ENCODE data around the gene DSG4.

The DSG4 gene

GRCh38 chr18:31409276-31409675 is 32.7 kb downstream of the DSG4 start:
- DNase-seq, result no peak

- no peak for DNase-seq
Observed at GRCh38 chr18:31410716-31411483, 34.3 kb downstream of the DSG4 start.

DNA sequence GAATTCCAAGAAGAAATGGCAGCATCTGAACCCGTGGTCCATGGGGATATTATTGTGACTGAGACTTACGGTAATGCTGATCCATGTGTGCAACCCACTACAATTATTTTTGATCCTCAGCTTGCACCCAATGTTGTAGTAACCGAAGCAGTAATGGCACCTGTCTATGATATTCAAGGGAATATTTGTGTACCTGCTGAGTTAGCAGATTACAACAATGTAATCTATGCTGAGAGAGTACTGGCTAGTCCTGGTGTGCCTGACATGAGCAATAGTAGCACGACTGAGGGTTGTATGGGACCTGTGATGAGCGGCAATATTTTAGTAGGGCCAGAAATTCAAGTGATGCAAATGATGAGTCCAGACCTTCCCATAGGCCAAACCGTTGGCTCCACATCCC is 36.6 kb downstream of the DSG4 start:
- DNase-seq, result no peak

- DNase-seq, result no peak
Observed at GRCh38 chr18:31417850-31418249, 41.3 kb downstream of the DSG4 start.

DNA sequence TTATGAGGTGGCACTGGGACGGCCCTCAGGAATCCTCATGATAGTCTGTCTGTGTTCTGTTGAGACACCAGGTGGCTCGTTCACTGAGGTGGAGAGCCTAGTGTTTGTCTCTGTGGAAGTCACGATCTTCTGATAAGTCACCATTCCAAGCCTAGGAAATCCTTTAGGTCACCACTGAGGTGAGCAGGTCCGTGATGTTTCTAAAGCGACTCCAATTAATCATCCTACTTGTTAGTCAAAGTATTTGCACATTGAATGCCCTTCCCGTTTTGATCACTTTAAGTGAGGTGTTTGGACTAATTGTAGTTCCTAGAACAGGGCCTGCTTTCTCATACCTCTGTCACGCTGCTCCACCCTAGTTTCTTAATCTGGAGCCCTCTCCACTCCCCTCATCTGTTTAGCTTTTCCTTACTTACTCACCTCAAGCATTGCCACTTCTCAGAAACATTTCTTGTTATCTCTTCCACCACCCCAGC is 42.9 kb downstream of the DSG4 start:
- DNase-seq, result no peak

- no peak for DNase-seq
Observed at GRCh38 chr18:31420032-31420431, 43.5 kb downstream of the DSG4 start.

GRCh38 chr18:31420524-31420923 is 43.9 kb downstream of the DSG4 start:
- no peak for DNase-seq

GRCh38 chr18:31424383-31424988 is 47.9 kb downstream of the DSG4 start:
- DNase-seq, result no peak

- no peak for DNase-seq
Observed at GRCh38 chr18:31426021-31426420, 49.4 kb downstream of the DSG4 start.

- DNase-seq, result no peak
Observed at GRCh38 chr18:31426871-31427406, 50.4 kb downstream of the DSG4 start.

DNA sequence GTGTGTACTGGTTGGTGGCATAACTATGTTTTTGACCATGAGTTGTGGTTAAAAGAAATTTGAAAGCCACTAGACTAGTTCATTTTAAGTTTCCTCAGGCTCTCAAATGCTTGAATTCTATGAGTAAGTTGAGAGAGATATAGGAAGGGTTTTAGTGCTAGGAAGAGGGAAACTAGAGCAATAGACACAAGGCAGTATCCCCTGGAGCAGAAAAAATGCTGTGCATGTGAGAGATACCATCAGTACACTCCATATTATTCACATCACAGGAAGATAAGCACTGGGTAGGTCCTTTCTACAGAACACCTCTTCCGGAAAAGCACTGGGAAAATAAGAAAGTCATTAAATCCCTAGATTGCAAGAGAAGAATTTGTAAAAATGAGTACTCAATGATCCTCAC is 51.6 kb downstream of the DSG4 start:
- no peak for DNase-seq

- no peak for DNase-seq
Observed at GRCh38 chr18:31429623-31430022, 53.0 kb downstream of the DSG4 start.

- no peak for DNase-seq
Observed at GRCh38 chr18:31430072-31430471, 53.5 kb downstream of the DSG4 start.

- DNase-seq, result no peak
Observed at GRCh38 chr18:31430554-31430953, 54.0 kb downstream of the DSG4 start.

GRCh38 chr18:31432316-31432715 is 55.7 kb downstream of the DSG4 start:
- no peak for DNase-seq

GRCh38 chr18:31436825-31437224 is 60.2 kb downstream of the DSG4 start:
- no peak for DNase-seq

DNA sequence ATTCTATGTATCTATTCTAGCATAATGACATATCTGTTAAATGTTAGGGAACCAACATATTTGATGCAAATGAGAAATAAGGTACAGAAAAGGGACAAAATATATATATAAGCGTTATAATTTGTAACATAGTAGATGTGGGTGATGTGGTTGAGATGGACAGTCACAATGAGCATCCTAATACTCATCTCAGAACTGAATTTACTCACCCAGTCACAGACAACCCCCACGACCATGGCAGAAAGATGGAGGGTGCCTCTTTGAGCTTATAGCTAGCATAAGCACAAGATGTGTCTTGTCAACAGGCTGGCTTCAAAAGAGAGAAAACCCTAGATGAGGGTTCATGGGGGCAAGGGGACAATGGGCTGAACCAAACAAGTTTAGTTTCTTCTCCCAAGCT is 61.8 kb downstream of the DSG4 start:
- DNase-seq, result no peak

DNA sequence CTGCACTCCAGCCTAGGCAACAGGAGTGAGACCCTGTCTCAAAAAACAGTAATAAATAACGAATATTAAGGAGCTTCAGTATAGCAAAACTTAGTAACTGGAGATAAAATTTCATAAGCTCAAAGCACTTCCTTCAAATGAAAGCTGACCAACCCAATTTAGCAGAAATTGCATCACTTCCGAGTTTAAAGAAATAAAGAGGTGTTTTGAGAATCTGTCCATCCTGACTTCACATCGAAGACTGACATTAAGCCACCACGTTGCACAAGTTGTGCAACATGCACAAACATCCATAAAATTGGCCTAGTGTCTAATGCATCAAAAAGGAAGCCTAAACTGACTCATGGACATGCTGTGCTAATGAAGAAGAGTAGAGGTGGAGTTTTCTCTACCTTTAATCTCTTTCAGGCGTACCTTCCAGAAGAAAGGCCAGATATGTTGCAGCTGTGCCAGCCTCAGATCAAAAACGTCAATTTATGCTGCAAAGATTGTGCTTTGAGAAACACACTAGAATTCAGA is 63.3 kb downstream of the DSG4 start:
- DNase-seq, result no peak

DNA sequence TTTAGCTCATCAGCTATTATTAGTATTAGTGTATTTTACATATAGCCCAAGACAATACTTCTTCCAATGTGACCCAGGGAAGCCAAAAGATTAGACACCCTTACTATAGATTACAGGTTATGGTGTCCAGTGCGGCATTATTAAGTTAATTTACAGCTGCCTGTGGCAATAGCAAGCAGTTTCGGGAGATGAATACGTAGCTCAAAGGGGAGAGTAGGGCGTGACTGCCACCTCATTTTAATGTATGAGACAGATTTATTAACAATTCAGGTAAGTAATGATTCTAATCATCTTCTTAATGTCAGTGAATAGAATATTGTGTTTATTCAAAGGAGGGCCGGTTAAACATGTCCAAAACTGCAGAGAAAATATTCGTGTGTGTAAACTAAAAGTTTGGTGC is 64.2 kb downstream of the DSG4 start:
- DNase-seq, result no peak

DNA sequence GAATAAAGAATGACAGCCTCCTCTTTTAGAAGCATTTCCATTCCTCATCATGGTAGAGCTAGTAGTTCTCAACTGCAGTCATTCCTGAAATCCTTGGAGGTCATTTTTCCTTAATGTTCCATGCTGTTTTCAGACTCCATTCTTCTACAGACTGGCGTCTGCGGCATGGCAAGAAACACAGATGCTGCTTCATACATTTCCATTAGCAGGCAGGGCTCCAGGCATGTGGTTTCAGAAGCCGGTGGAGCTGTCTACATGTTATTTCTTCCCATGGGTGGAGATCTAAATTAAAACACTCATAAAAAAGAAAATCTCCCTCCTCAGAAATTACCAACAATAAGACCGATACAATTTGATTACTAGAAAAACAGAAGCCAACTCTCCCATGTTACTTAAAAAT is 64.9 kb downstream of the DSG4 start:
- no peak for DNase-seq

GRCh38 chr18:31444142-31444541 is 67.6 kb downstream of the DSG4 start:
- no peak for DNase-seq

DNA sequence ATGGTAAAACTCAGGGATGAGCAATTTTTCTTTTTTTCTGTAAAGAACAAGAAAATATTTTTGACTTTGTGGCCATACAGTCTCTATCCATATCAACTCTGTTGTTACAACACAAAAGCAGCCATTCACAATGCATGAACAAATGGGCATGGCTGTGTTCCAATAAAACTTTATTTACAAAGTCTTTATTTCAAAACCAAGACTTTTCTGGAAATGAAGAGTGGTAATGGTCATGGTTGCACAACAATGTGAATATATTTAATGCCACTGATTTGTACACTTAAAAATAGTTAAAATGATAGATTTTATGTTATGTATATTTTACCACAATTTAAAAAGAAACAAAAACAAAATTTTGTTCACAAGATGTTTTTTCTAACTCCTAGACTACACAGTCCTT is 69.3 kb downstream of the DSG4 start:
- DNase-seq, result no peak

DNA sequence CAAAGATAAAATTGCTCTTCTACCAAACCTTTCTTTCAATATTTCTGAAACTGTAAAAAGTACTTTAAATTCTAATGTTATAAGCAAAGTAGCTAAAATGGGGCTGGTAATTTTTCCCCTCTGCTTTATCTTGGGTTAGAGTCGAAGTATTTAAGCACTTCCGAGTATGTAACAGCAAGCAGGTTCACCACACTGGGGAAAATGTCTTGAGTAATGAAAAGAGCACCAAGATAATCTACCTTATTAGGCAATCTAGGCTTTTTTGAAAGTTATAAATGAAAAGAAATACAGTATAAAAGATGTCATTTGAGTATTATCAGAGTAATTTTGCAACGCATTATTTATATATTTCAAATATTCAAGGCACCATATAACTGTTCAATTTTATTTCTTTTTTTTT is 70.3 kb downstream of the DSG4 start:
- no peak for DNase-seq

DNA sequence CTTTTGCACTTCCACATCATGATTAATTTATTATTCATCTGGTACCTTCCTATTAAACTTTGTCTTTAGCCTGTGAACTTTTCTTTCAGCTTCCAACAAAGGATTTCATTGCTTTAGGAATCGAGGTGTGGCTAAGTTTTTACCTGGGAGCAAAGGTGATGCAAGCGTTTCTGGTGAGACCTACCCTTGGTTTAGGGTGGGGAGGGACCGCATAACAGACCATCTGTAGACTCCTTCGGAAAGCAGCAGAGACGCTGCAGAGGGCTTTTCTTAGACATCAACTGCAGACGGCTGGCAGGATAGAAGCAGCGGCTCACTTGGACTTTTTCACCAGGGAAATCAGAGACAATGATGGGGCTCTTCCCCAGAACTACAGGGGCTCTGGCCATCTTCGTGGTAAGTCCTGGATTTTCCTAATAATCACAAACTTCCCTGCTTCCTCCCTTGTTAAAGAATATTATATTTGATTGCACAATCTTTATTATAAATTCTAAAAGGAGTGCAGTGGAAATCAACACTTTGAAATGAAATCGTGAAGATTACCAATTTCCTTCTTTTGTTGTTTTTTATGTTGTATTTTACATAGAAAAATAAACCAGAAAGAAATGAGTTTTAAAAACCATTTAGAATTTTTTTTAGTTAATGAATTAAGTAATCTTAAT is 71.1 kb downstream of the DSG4 start, which contains the start of gene DSG3:
Gene DSG3, plus strand, starts transcription at position 212 of the 662 bp plus-strand sequence. Its CDS starts 137 bp downstream, at position 349.
- DNase-seq, result no peak
